Fibroblast of pulmonary artery (primary cell): ENCODE results near the gene ARHGAP15.

Experiments
- DNase-seq: peaks from one replicate; pipeline ENCODE4 v3.0.0-alpha.2; 2010; ENCODE audit warnings: low read depth
- H3K4me3 ChIP-seq: replicated peaks from 2 replicates; pipeline ENCODE4 v1.5.1; 2011; ENCODE audit warnings: low read depth, mild to moderate bottlenecking, control low read depth, low read length, moderate library complexity
- CTCF ChIP-seq: IDR thresholded peaks from 2 replicates; pipeline ENCODE4 v1.5.1; 2011; ENCODE audit warnings: mild to moderate bottlenecking, control low read depth, low read length, inconsistent platforms; ENCODE audit errors: missing control alignments

ARHGAP15 gene

DNA sequence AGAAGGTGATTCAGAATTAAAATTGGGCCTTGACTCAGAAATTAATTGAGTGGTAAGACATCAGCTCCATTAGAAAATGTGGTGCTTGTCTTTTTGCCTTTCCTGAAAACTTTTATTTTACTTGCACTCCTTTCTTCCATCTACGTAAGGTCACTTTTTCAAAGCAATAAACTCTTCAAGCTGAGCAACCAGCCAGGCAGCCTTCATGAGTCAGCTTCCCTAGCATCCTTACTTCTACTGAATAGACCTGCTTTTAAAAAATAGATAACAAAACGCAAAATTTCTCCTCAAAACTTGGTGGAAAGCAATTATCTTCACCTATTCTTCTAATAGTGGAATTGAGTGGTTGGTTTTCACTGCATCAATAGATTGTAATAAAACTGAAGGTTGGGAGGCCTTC is 504.2 kb downstream of the ARHGAP15 start:
- TF ChIP-seq CTCF, result no peak
- H3K4me3 ChIP-seq, result no peak overlapping the region
- no peak for DNase-seq

GRCh38 chr2:143635302-143635701 is 506.1 kb downstream of the ARHGAP15 start:
- DNase-seq, result no peak
- H3K4me3 ChIP-seq, result no peak overlapping the region
- no peak for TF ChIP-seq CTCF

DNA sequence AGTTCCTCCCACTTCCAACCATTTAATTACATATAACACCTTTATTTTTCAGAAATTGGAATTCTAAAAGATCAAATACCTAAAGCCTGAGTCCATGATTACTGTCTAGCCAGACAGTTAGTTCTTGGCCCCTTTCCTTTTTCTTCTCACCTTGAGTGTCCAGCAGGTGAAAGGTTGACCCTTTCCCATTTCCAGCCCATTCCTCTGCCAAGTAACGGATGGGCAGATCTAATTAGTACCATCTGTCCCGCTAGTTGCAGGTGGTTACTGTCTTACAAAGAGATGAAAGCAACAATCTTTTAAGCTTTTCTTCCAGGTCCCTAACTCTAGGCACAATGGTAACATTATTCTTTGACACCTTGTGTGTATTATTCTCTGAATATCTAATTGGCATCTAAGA is 506.7 kb downstream of the ARHGAP15 start:
- no peak overlapping the region for H3K4me3 ChIP-seq
- no peak for DNase-seq
- no peak for TF ChIP-seq CTCF

GRCh38 chr2:143640826-143641225 is 511.6 kb downstream of the ARHGAP15 start:
- TF ChIP-seq CTCF, result no peak
- DNase-seq, result no peak
- H3K4me3 ChIP-seq, result no peak overlapping the region

DNA sequence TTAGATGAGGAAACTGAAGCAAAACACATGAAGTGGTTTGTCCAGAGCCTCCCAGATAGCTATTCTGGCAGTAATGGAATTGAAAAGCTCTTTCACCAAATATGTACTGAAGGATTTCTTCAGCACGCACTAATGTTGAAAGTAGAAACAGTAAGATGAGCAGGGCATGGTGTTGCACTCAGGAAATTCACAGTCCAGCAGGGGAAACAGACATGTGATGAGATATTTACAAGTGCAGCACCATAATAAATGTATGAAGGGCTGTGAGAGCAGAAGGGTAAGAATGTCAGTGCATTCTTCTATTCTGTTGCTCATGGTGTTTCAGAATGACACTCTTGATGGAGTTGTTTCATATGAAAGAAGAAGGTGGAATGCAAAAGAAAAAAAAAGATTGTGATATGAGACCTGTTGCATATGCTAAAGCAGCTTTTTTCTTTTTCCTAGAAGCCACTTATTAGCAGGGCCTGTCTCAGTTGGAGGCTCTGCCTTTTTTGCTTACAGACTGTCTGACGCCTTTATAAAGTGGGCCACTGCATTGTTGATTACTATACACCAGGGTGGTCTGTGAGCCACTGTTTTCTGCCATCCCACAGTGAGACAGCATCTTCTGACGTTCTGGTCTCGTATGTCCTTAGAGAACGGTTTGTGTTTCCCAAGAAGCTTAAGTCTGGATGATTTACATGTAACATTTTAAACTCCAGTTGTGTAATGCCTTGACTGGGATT is 516.9 kb downstream of the ARHGAP15 start:
- H3K4me3 ChIP-seq, result no peak overlapping the region
- no peak for DNase-seq
- TF ChIP-seq CTCF, result no peak

DNA sequence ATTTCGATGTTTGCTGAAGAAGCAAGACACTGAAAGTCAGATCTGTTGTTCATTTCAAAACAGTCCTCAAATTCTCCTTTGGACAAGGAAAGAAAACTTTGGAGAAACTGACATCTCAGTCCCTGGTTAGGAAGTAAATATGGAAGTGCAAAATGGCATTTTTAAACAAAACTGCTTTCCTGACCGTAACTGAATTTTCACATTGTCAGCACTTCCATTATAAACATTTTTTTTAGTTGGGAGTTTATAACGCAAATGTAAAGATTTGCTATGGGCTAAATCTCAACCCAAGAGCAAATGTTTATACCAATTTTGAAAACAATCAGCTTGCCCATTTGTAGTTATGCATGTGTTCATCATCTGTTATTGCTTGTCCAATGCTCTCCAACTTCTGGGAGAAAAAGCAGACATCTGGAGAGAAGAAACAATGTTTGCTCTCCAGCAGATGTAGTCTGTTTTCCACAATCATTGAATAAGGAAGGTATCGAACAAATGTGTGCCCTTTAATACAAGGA is 520.1 kb downstream of the ARHGAP15 start:
- no peak for DNase-seq
- no peak for TF ChIP-seq CTCF
- H3K4me3 ChIP-seq, result no peak overlapping the region

DNA sequence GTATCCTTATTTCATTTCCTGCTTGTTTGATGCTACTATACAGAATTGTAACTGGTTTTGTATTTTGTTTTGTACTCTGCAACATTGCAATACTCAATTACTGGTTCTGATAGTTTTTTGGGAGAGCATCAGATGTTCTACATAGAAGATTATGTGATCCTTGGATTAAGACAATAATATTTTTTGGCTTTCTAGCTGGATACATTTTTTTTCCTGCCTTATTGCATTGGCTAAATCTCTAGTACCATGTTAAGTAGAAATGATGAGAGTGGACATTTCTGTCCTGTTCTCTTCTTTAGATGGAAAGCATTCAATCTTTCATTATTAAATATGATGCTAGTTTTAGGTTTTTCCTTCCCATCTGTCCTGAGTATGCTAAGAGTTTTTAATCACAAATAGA is 523.5 kb downstream of the ARHGAP15 start:
- no peak for DNase-seq

More for the DNA sequence above, 523.5 kb downstream of the ARHGAP15 start:
- no peak overlapping the region for H3K4me3 ChIP-seq
- TF ChIP-seq CTCF, result no peak
